OCI-LY1 (cell line): ENCODE results near the gene NEURL2.

Experiments
- H2AFZ ChIP-seq: fragments of 200-600 bp; sonication (generic), shearing (Covaris generic); 2 replicates; pipeline ENCODE4 v1.6.0; 2014; ENCODE audit warnings: antibody characterized with exemption, mild to moderate bottlenecking, low read length
- H3F3A ChIP-seq: fragments of 200-600 bp; sonication (generic), shearing (Covaris generic); 2 replicates; pipeline ENCODE4 v1.6.0; 2014; ENCODE audit warnings: mild to moderate bottlenecking, antibody characterized with exemption, low read length, moderate library complexity; ENCODE audit not compliant: insufficient read depth
- H3K27ac ChIP-seq: fragments of 200-600 bp; sonication (generic); 2 replicates; pipeline ENCODE4 v1.5.1; 2014; ENCODE audit warnings: low read length, mixed run types, mild to moderate bottlenecking, low read depth; ENCODE audit not compliant: poor library complexity, severe bottlenecking
- H3K27me3 ChIP-seq: fragments of 200-600 bp; sonication (generic); 2 replicates; pipeline ENCODE4 v1.6.0; 2014; ENCODE audit warnings: antibody characterized with exemption, mild to moderate bottlenecking, low read length, moderate library complexity; ENCODE audit not compliant: insufficient read depth
- H3K36me3 ChIP-seq: fragments of 200-600 bp; sonication (generic); 2 replicates; pipeline ENCODE4 v1.6.1; 2014; ENCODE audit warnings: mild to moderate bottlenecking, antibody characterized with exemption, low read length, moderate library complexity, mixed read lengths; ENCODE audit not compliant: insufficient read depth
- H3K4me1 ChIP-seq: fragments of 200-600 bp; sonication (generic); 2 replicates; pipeline ENCODE4 v1.5.1; 2014; ENCODE audit warnings: mild to moderate bottlenecking, low read length, moderate library complexity; ENCODE audit not compliant: insufficient read depth, severe bottlenecking
- H3K4me2 ChIP-seq: fragments of 200-600 bp; sonication (generic), shearing (Covaris generic); 2 replicates; pipeline ENCODE4 v1.6.1; 2014; ENCODE audit warnings: low read length
- H3K4me3 ChIP-seq: fragments of 200-600 bp; sonication (generic); 2 replicates; pipeline ENCODE4 v1.5.1; 2014; ENCODE audit warnings: low read length, low read depth, mild to moderate bottlenecking, mixed read lengths; ENCODE audit not compliant: poor library complexity, severe bottlenecking
- H3K79me2 ChIP-seq: fragments of 200-600 bp; shearing (Covaris generic); 2 replicates; pipeline ENCODE4 v1.6.1; 2016; ENCODE audit warnings: mixed run types, low read length, mixed read lengths; ENCODE audit not compliant: insufficient read depth
- H3K9ac ChIP-seq: fragments of 200-600 bp; sonication (generic), shearing (Covaris generic); 2 replicates; pipeline ENCODE4 v1.6.1; 2014; ENCODE audit warnings: mild to moderate bottlenecking, low read length, mixed read lengths
- H3K9me2 ChIP-seq: fragments of 200-600 bp; sonication (generic), shearing (Covaris generic); 2 replicates; pipeline ENCODE4 v1.6.1; 2014; ENCODE audit warnings: low read depth, mild to moderate bottlenecking, low read length, mixed read lengths
- H3K9me3 ChIP-seq: fragments of 200-600 bp; shearing (Covaris generic); 2 replicates; pipeline ENCODE4 v1.6.1; 2014; ENCODE audit warnings: low read length, mixed read lengths
- H4K20me1 ChIP-seq: fragments of 200-600 bp; sonication (generic), shearing (Covaris generic); 2 replicates; pipeline ENCODE4 v1.6.0; 2016; ENCODE audit warnings: mild to moderate bottlenecking, low read length; ENCODE audit not compliant: insufficient read depth
- EZH2 ChIP-seq: fragments of 200-600 bp; sonication (generic), shearing (Covaris generic); IDR thresholded peaks from 2 replicates; pipeline ENCODE4 v1.8.0; 2017; ENCODE audit warnings: borderline replicate concordance, mixed run types, mild to moderate bottlenecking, antibody characterized with exemption, low read length, moderate library complexity, mixed read lengths
- TF ChIP-seq, protein P1 (sequence below): fragments of 200-600 bp; sonication (generic), shearing (Covaris generic); IDR thresholded peaks from 2 replicates; pipeline ENCODE4 v1.5.1; 2017; ENCODE audit warnings: mild to moderate bottlenecking, antibody characterized with exemption, low read length, moderate library complexity, mixed read lengths

Gene NEURL2

GRCh38 chr20:45919542-45920399, 28.8 kb upstream of the NEURL2 start:
- no peak overlapping the region for H3K4me3 ChIP-seq
- H3K4me2 ChIP-seq = no peak overlapping the region
- no peaks in the 10 kb centered on the region for H3K79me2 ChIP-seq
- no peaks in the 10 kb centered on the region for H3K4me1 ChIP-seq
- no peaks in the 10 kb centered on the region for H3K9me3 ChIP-seq
- no peaks in the 10 kb centered on the region for H3F3A ChIP-seq
- TF ChIP-seq EZH2 = no peak
- TF ChIP-seq, protein P1, sequence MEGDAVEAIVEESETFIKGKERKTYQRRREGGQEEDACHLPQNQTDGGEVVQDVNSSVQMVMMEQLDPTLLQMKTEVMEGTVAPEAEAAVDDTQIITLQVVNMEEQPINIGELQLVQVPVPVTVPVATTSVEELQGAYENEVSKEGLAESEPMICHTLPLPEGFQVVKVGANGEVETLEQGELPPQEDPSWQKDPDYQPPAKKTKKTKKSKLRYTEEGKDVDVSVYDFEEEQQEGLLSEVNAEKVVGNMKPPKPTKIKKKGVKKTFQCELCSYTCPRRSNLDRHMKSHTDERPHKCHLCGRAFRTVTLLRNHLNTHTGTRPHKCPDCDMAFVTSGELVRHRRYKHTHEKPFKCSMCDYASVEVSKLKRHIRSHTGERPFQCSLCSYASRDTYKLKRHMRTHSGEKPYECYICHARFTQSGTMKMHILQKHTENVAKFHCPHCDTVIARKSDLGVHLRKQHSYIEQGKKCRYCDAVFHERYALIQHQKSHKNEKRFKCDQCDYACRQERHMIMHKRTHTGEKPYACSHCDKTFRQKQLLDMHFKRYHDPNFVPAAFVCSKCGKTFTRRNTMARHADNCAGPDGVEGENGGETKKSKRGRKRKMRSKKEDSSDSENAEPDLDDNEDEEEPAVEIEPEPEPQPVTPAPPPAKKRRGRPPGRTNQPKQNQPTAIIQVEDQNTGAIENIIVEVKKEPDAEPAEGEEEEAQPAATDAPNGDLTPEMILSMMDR = no peak
- no peak overlapping the region for H3K27ac ChIP-seq
- H3K9me2 ChIP-seq = no peaks in the 10 kb centered on the region
- no peaks in the 10 kb centered on the region for H3K36me3 ChIP-seq
- no peak overlapping the region for H3K9ac ChIP-seq
- peaks cover 10% of the 10 kb centered on the region; the same call in 1 of the 2 replicates for H3K27me3 ChIP-seq
- H4K20me1 ChIP-seq = no peaks in the 10 kb centered on the region
- H2AFZ ChIP-seq = no peak overlapping the region

- no peak for TF ChIP-seq EZH2
- TF ChIP-seq, protein P1 = no peak
- no peaks in the 10 kb centered on the region for H3F3A ChIP-seq
- peaks cover 10% of the 10 kb centered on the region; the same call in 1 of the 2 replicates for H3K27me3 ChIP-seq
- no peak overlapping the region for H3K4me3 ChIP-seq
- H3K4me2 ChIP-seq = no peak overlapping the region
- no peaks in the 10 kb centered on the region for H3K4me1 ChIP-seq
- no peak overlapping the region for H3K9ac ChIP-seq
- H3K9me2 ChIP-seq = no peaks in the 10 kb centered on the region
- H3K36me3 ChIP-seq = no peaks in the 10 kb centered on the region
- no peaks in the 10 kb centered on the region for H3K9me3 ChIP-seq
- H2AFZ ChIP-seq = no peak overlapping the region
- no peak overlapping the region for H3K27ac ChIP-seq
- no peaks in the 10 kb centered on the region for H3K79me2 ChIP-seq
- H4K20me1 ChIP-seq = no peaks in the 10 kb centered on the region
These were observed 27.9 kb upstream of the NEURL2 start for GRCh38 chr20:45918779-45919537.

- no peaks in the 10 kb centered on the region for H3K9me3 ChIP-seq
These were observed 27.3 kb upstream of the NEURL2 start for GRCh38 chr20:45918182-45918737.

More at GRCh38 chr20:45918182-45918737, 27.3 kb upstream of the NEURL2 start:
- TF ChIP-seq EZH2 = no peak
- TF ChIP-seq, protein P1 = no peak
- Histone ChIP-seq H3K36me3 (no peaks in the 10 kb centered on the region), H4K20me1 (no peaks in the 10 kb centered on the region), H3K9ac (no peak overlapping the region), H3K4me2 (no peak overlapping the region), H3F3A (no peaks in the 10 kb centered on the region), H3K79me2 (no peaks in the 10 kb centered on the region), H2AFZ (no peak overlapping the region), H3K27ac (no peak overlapping the region), H3K4me1 (no peaks in the 10 kb centered on the region), H3K27me3 (peaks cover 10% of the 10 kb centered on the region; the same call in 1 of the 2 replicates), H3K4me3 (no peak overlapping the region), H3K9me2 (no peaks in the 10 kb centered on the region)
